H4 (cell line): Measurements from ENCODE around the gene GAS2L1. TPM values are rescaled to one million over a fixed set of nuclear protein-coding genes. Genes with fewer than 3 reads are reported as not detected.
"Not testable (repeated sequence)": the region's sequence is repeated elsewhere in the genome, so short reads cannot be mapped to it uniquely, and the experiment has no call there.

Experiments
- DNase-seq: peaks from one replicate; pipeline ENCODE4 v3.0.0-alpha.2; 2015; ENCODE audit warnings: low spot score
- total RNA-seq: library from RNA; depleted of rRNA; stranded (reverse); fragments of >200 nt; shearing (Covaris generic); gene quantifications from 2 replicates; pipeline ENCODE4 v1.2.3, GENCODE V29; 2014; rRNA removed

Gene GAS2L1
- total RNA-seq, 1 experiment from 2014 or later, result 4.0 TPM

GRCh38 chr22:29342177-29342576 lies 35.7 kb downstream of the GAS2L1 start:
- no peak for DNase-seq

DNA sequence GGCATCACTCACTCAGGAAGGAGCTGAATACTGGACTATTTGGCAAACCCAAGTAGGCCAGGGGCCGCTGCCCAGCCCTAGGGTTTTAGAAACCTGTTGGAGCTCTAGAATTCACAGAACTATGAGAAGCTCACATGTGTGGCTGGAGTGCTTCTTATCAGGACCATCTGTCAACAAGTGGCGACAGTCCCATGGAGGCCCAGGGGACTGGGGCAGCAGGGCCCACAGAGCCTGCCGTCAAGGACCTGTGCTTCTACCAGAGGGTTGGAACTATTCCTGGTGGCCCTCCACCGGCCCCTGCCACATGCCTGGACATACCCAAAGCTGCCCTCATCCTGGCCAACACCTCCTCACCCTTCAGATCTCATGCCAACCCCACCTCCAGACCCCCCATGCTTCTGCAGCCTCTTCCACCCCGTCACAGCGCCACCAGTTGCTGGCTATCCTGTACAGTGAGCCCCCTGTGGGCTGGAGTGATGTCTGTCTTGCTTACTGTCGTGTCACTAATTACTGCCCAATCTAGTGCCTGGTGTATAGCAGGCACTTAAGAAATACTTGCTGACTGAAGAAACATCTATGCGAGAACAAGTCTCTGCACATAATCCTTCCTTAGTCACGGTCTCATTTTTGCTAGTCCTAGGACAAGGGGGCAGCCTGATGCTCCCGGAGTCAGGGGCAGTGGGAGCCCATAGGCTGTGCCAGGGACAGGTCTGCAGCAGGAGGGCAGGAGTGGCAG lies 36.3 kb downstream of the GAS2L1 start:
- no peak for DNase-seq

GRCh38 chr22:29343313-29343805 lies 36.9 kb downstream of the GAS2L1 start:
- DNase-seq, result no peak

DNA sequence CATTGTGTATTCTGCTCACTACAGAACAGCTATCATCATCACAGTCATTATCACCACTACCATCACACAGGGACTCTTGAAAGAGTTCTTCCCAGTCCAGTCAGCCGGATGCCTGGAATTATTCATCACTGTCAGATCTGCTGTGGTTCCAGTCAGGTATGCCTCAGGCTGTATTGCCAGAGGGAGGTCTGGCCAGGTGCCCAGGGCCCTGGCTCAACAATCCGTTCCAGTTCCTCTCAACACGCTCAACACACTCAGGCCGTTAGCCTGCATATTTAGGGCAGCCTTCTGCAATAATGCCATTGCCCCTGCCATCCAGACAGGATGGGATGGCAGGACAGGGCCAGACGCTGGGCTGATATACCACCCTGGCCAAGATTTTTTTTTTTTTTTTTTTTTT lies 37.7 kb downstream of the GAS2L1 start:
- DNase-seq, result peak; percentile 42

DNA sequence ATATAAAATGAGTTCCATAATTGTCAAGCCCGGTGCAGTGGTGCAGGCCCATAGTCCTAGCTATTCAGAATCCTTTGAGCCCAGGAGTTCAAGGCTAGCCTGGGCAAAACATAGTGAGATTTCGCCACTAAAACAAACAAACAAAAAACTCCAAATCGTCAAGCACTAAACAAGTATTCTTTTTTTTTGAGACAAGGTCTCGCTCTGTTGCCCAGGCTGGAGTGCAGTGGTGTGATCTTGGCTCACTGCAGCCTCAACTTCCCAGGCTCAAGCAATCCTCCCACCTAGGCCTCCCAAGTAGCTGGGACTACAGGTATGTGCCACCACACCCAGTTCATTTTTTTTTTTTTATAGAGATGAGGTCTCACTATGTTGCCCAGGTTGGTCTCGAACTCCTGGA lies 38.4 kb downstream of the GAS2L1 start:
- DNase-seq, result not testable (repeated sequence)

GRCh38 chr22:29345932-29346331 lies 39.5 kb downstream of the GAS2L1 start:
- DNase-seq, result no peak

DNA sequence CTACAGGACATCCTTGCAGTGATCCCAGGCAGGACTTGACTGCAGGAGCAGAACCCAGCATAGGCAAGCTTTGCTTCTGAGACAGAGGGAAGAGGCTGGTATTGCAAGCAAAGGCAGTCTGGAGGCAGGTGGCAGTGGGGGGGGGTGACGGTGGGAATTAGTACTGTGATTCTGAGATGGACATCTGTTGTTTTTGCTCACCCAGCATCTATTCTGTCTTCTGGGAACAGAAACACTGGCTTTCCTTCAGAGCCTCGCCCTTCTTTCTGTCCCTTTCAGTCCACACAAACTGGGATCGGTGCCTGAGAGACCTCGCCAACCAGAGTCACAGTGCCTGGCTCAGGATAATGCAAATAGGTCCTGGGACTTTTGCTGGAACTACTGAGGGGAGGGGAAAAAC lies 40.2 kb downstream of the GAS2L1 start:
- DNase-seq, result no peak

GRCh38 chr22:29348041-29348440 lies 41.6 kb downstream of the GAS2L1 start:
- DNase-seq, result no peak

- no peak for DNase-seq
Observed at GRCh38 chr22:29348956-29349355, 42.5 kb downstream of the GAS2L1 start.

GRCh38 chr22:29351042-29351441 lies 44.6 kb downstream of the GAS2L1 start:
- no peak for DNase-seq

DNA sequence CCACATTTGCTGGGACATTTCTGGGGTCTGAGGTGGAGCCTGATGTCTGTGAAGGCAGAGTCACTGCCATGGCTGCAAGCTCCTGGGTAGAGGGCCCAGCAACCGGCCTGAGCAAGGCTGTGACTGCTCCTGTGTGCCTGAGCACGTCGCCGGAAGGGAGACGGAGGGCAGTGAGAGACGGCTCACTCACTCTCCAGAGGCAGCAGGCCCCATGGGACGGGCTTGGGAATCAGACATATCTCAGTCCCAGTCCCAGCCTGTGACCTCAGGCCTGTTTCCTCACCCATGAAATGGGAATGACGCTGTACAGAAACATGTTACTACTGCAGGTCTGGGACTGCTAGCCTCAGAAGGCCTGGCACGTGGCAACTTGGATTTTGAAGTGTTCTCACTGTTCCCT lies 45.4 kb downstream of the GAS2L1 start:
- DNase-seq, result no peak

DNA sequence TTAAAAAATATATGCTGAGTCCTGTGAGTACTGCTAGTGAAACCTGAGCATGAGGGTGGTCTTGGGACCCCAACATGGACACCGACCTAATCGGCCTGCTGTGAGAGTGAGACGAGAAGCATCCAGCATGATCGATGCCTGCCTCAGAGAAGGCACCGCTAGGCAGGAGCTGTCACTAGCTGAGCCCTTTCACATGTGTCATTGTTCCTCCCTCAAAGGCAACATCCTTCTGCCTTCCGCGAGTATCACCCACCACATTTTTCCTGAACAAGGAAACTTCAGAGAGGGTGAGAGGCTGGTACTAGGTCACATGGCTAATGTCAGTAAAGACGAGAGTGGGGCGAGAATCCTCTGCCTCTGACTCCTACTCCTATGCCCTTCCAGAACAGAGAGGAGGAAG lies 46.3 kb downstream of the GAS2L1 start:
- no peak for DNase-seq

GRCh38 chr22:29353286-29353685 lies 46.8 kb downstream of the GAS2L1 start:
- no peak for DNase-seq

DNA sequence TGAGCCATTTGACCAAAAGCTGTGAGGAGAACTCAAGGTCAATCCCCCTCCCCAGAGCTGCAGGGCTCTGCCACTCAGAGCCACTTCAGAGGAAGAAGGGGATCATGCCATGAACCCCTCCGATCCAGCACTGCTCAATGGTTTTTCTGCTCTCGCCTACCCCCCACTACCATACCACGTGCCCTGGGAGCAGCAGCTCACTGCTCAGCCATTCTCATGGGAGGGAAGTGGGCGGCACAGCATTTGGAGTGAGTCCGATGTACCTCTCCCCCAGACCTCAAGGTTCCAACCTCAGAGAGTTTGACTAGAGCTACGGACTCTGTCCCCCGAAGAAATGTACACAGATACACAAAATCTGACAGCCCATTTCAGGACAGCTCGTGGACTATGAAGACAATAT lies 47.4 kb downstream of the GAS2L1 start:
- DNase-seq, result no peak

- DNase-seq, result not testable (repeated sequence)
Observed at GRCh38 chr22:29357193-29357890, 50.9 kb downstream of the GAS2L1 start.

- DNase-seq, result no peak
Observed at GRCh38 chr22:29359469-29359868, 53.0 kb downstream of the GAS2L1 start.

Other genes starting within 250 kb of the GAS2L1 start
- not detected in 2 replicates for gene C22orf31, start 244.8 kb upstream of the GAS2L1 start, total RNA-seq
- 2.6 and 3.9 TPM in 2 replicates for gene KREMEN1, start 233.6 kb upstream of the GAS2L1 start, total RNA-seq
- 3.0 and 9.5 TPM in 2 replicates for gene EMID1, start 100.8 kb upstream of the GAS2L1 start, total RNA-seq
- gene RHBDD3, start 38.7 kb upstream of the GAS2L1 start, total RNA-seq, result 13.6 and 14.2 TPM in 2 replicates
- gene EWSR1, start 38.4 kb upstream of the GAS2L1 start, total RNA-seq, result 153 and 206 TPM in 2 replicates
- gene RASL10A, start 9.0 kb downstream of the GAS2L1 start, total RNA-seq, result not detected in 2 replicates
- gene AP1B1, start 81.9 kb downstream of the GAS2L1 start, total RNA-seq, result 22.6 TPM in 2 replicates
- 0.08 TPM in 1 of 2 replicates, not detected in the other for gene RFPL1, start 131.9 kb downstream of the GAS2L1 start, total RNA-seq
- gene NEFH, start 173.6 kb downstream of the GAS2L1 start, total RNA-seq, result not detected in 2 replicates
- gene THOC5, start 247.1 kb downstream of the GAS2L1 start, total RNA-seq, result 30.2 and 39.8 TPM in 2 replicates